Liver (tissue), 9 donors: Measurements from ENCODE around the gene AP3B1. TPM values are rescaled to one million over a fixed set of nuclear protein-coding genes. Genes with fewer than 3 reads are reported as not detected.

Experiments
- DNase-seq: peaks from one replicate; pipeline ENCODE4 v3.0.0-alpha.2; 2017; ENCODE audit warnings: low spot score
- H3K27ac ChIP-seq, 2 donors: one replicate each; pipeline ENCODE4 v1.7.0; 2013; ENCODE audit warnings: inconsistent platforms in 2 of 2, low read length in 2 of 2, control low read depth in 1 of 2, low read depth in 1 of 2, mild to moderate bottlenecking in 1 of 2
- H3K27me3 ChIP-seq, 4 donors: one replicate each; pipeline versions ENCODE4 v1.6.1 to v1.7.0; 2013; ENCODE audit warnings: low read length in 3 of 4, inconsistent platforms in 1 of 4, mild to moderate bottlenecking in 1 of 4, moderate library complexity in 1 of 4; ENCODE audit not compliant: control insufficient read depth in 4 of 4, insufficient read depth in 4 of 4
- H3K36me3 ChIP-seq, 4 donors: one replicate each; pipeline versions ENCODE4 v1.6.1 to v1.7.0; 2013; ENCODE audit warnings: low read length in 3 of 4, mild to moderate bottlenecking in 3 of 4, low read depth in 1 of 4, moderate library complexity in 1 of 4; ENCODE audit not compliant: control insufficient read depth in 4 of 4, insufficient read depth in 3 of 4
- H3K4me1 ChIP-seq, 4 donors: one replicate each; pipeline versions ENCODE4 v1.6.1 to v1.7.0; 2013; ENCODE audit warnings: low read length in 3 of 4, mild to moderate bottlenecking in 3 of 4, moderate library complexity in 1 of 4; ENCODE audit not compliant: control insufficient read depth in 4 of 4, insufficient read depth in 4 of 4
- H3K4me3 ChIP-seq, 3 donors: one replicate each; pipeline versions ENCODE4 v1.6.1 to v1.7.0; 2013; ENCODE audit warnings: low read length in 3 of 3, control low read depth in 1 of 3, low read depth in 1 of 3, mild to moderate bottlenecking in 1 of 3
- H3K9ac ChIP-seq, 2 donors: one replicate each; pipeline ENCODE4 v1.7.0; 2013; ENCODE audit warnings: low read length in 2 of 2, mild to moderate bottlenecking in 2 of 2, moderate library complexity in 2 of 2, control low read depth in 1 of 2, low read depth in 1 of 2
- H3K9me3 ChIP-seq, 4 donors: one replicate each; pipeline versions ENCODE4 v1.6.1 to v1.7.0; 2013; ENCODE audit warnings: low read length in 3 of 4; ENCODE audit not compliant: control insufficient read depth in 4 of 4
- ATF3 ChIP-seq: IDR thresholded peaks from 2 replicates; pipeline ENCODE4 v1.6.1; 2016; ENCODE audit warnings: antibody characterized with exemption
- CTCF ChIP-seq: fragments of 150-350 bp; IDR thresholded peaks from 2 replicates; pipeline ENCODE4 v1.5.1; 2017; ENCODE audit warnings: improper control_type of control experiment, low read depth, low read length; ENCODE audit not compliant: missing input control
- EGR1 ChIP-seq, 2 donors: IDR thresholded peaks; 2 replicates each; pipeline ENCODE4 v1.6.1; 2016 to 2018; ENCODE audit warnings: antibody characterized with exemption in 2 of 2, low read depth in 2 of 2
- FOXA1 ChIP-seq: IDR thresholded peaks from 2 replicates; pipeline ENCODE4 v1.6.1; 2016; ENCODE audit warnings: antibody characterized with exemption
- FOXA2 ChIP-seq: IDR thresholded peaks from 2 replicates; pipeline ENCODE4 v1.6.1; 2016; ENCODE audit warnings: antibody characterized with exemption
- GABPA ChIP-seq, 2 donors: IDR thresholded peaks in 1 of 2; conservative IDR thresholded peaks in 1 of 2; 2 replicates each; pipeline ENCODE4 v1.6.1; 2016; ENCODE audit warnings: antibody characterized with exemption in 2 of 2, mild to moderate bottlenecking in 1 of 2, moderate library complexity in 1 of 2
- HNF4A ChIP-seq, 2 donors: conservative IDR thresholded peaks; 2 replicates each; pipeline ENCODE4 v1.6.1; 2016; ENCODE audit warnings: antibody characterized with exemption in 2 of 2, mild to moderate bottlenecking in 2 of 2
- HNF4G ChIP-seq: IDR thresholded peaks from 2 replicates; pipeline ENCODE4 v1.6.1; 2016; ENCODE audit warnings: antibody characterized with exemption
- JUND ChIP-seq, 2 donors: IDR thresholded peaks; 2 replicates each; pipeline ENCODE4 v1.6.1; 2016; ENCODE audit warnings: antibody characterized with exemption in 2 of 2
- MAX ChIP-seq: IDR thresholded peaks from 2 replicates; pipeline ENCODE4 v1.6.1; 2016; ENCODE audit warnings: antibody characterized with exemption
- RXRA ChIP-seq, 2 donors: IDR thresholded peaks; 2 replicates each; pipeline ENCODE4 v1.6.1; 2017 to 2018; ENCODE audit warnings: antibody characterized with exemption in 2 of 2, mild to moderate bottlenecking in 1 of 2
- SP1 ChIP-seq: IDR thresholded peaks from 2 replicates; pipeline ENCODE4 v1.6.1; 2018; ENCODE audit warnings: antibody characterized with exemption, mild to moderate bottlenecking
- TAF1 ChIP-seq: conservative IDR thresholded peaks from 2 replicates; pipeline ENCODE4 v1.6.1; 2016; ENCODE audit warnings: antibody characterized with exemption, mild to moderate bottlenecking
- YY1 ChIP-seq: IDR thresholded peaks from 2 replicates; pipeline ENCODE4 v1.6.1; 2016; ENCODE audit warnings: antibody characterized with exemption, mild to moderate bottlenecking
- ZBTB33 ChIP-seq: IDR thresholded peaks from 2 replicates; pipeline ENCODE4 v1.6.1; 2016; ENCODE audit warnings: antibody characterized with exemption
- WGBS: extraction: QIAGEN DNeasy Blood & Tissue Kit; methylation state at CpG from one replicate; pipeline ENCODE4 v1.1.7; 2013; 5-methylcytosine and 5-hydroxymethylcytosine counted together
- polyA plus RNA-seq, 2 donors: library from polyadenylated mRNA; stranded (reverse) in 1 of 2; unstranded in 1 of 2; fragments of 200-250 nt in 1 of 2; fragments of >200 nt in 1 of 2; fragmentation: Nextera tagmentation in 1 of 2; extraction: Ambion mirVana in 1 of 2; gene quantifications; one replicate each; pipeline versions ENCODE4 v1.2.1 to v1.2.3, GENCODE V29; 2013 to 2015
- total RNA-seq, 2 donors: library from RNA; depleted of rRNA; stranded (reverse); fragments of >200 nt; gene quantifications; one replicate each; pipeline ENCODE4 v1.2.3, GENCODE V29; 2014
- donor health status: healthy.
- donor health status: healthy.
- donor health status: healthy.
- donor health status: healthy.
- donor health status: healthy.

The AP3B1 gene
- total and polyA plus RNA-seq, 4 donors, result 8.2 to 23.1 (median 14.4) TPM

GRCh38 chr5:77996943-77997342, 297.6 kb downstream of the AP3B1 start:
- WGBS, result 98% methylated on average over 3 of the region's 3 CpGs

GRCh38 chr5:77995793-77996409, 298.6 kb downstream of the AP3B1 start:
- H3K4me1 ChIP-seq, result no peaks in the 10 kb centered on the region
- no peak overlapping the region for H3K4me3 ChIP-seq
- no peak for DNase-seq
- H3K9ac ChIP-seq, result no peak overlapping the region
- H3K9me3 ChIP-seq, result no peaks in the 10 kb centered on the region
- H3K27me3 ChIP-seq, result no peaks in the 10 kb centered on the region
- 97% methylated on average over 12 of the region's 12 CpGs for WGBS
- no peaks in the 10 kb centered on the region for H3K36me3 ChIP-seq
- no peak overlapping the region for H3K27ac ChIP-seq
- TF ChIP-seq YY1 (no peak), RXRA (IDR thresholded peaks at IDR 0.05) (no peak), CTCF (no peak), ZBTB33 (no peak), JUND (IDR thresholded peaks at IDR 0.05) (no peak), ATF3 (no peak), FOXA1 (no peak), MAX (no peak), FOXA2 (no peak), GABPA (IDR thresholded peaks at IDR 0.05 in 1 of 2, conservative IDR thresholded peaks at IDR 0.05 in 1 of 2) (no peak)

More at GRCh38 chr5:77996943-77997342, 297.6 kb downstream of the AP3B1 start:
- Histone ChIP-seq H3K4me3 (no peak overlapping the region), H3K9me3 (no peaks in the 10 kb centered on the region), H3K9ac (no peak overlapping the region), H3K27ac (no peak overlapping the region), H3K4me1 (no peaks in the 10 kb centered on the region), H3K36me3 (no peaks in the 10 kb centered on the region), H3K27me3 (no peaks in the 10 kb centered on the region)
- TF ChIP-seq TAF1 (no peak), HNF4G (no peak), FOXA2 (no peak), EGR1 (IDR thresholded peaks at IDR 0.05; ENCODE audit: low read depth in 2 of 2) (no peak), CTCF (no peak), SP1 (no peak), HNF4A (conservative IDR thresholded peaks at IDR 0.05) (no peak)
- no peak for DNase-seq
